SK-N-SH treated with all-trans-retinoic acid at 6 μM for 48 hours (cell line): ENCODE measurements around the gene ACKR3.

ENCODE experiments used
- ATAC-seq: fragments of 200-7000 bp; cut with Tn5 transposase; 3 replicates; pipeline ENCODE4 v1.9.1; 2020; ENCODE audit warnings: mild to moderate bottlenecking, moderate library complexity
- ARNTL ChIP-seq: fragments of 450-650 bp; formaldehyde crosslinking; IDR thresholded peaks from 2 replicates; pipeline ENCODE4 v1.5.0; 2020; ENCODE audit warnings: low read depth, mild to moderate bottlenecking, moderate library complexity, borderline replicate concordance
- CREB5 ChIP-seq: fragments of 250-450 bp; sonication (Bioruptor Pico); IDR thresholded peaks from 2 replicates; pipeline ENCODE4 v1.5.1; 2020; ENCODE audit warnings: low read depth, mild to moderate bottlenecking, moderate library complexity
- CSDC2 ChIP-seq: fragments of 250-450 bp; sonication (Bioruptor Pico); IDR thresholded peaks from 2 replicates; pipeline ENCODE4 v1.5.0; 2020; ENCODE audit warnings: mild to moderate bottlenecking, moderate library complexity
- CSRNP3 ChIP-seq: fragments of 250-450 bp; sonication (Bioruptor Pico); IDR thresholded peaks from 2 replicates; pipeline ENCODE4 v1.5.1; 2021; ENCODE audit warnings: mild to moderate bottlenecking, moderate library complexity
- ESRRG ChIP-seq: fragments of 250-450 bp; sonication (Bioruptor Pico); IDR thresholded peaks from 2 replicates; pipeline ENCODE4 v1.6.1; 2021; ENCODE audit warnings: mild to moderate bottlenecking
- GLIS3 ChIP-seq: fragments of 250-450 bp; sonication (Bioruptor Pico); IDR thresholded peaks from 2 replicates; pipeline ENCODE4 v1.5.0; 2020; ENCODE audit warnings: mild to moderate bottlenecking, moderate library complexity
- OSR1 ChIP-seq: fragments of 250-450 bp; sonication (Bioruptor Pico); IDR thresholded peaks from 2 replicates; pipeline ENCODE4 v1.8.0; 2022; ENCODE audit warnings: moderate library complexity, mild to moderate bottlenecking, inconsistent platforms
- PPARA ChIP-seq: fragments of 250-450 bp; sonication (Bioruptor Pico); IDR thresholded peaks from 2 replicates; pipeline ENCODE4 v1.5.0; 2020; ENCODE audit warnings: mild to moderate bottlenecking, borderline replicate concordance
- RARB ChIP-seq: fragments of 250-450 bp; sonication (Bioruptor Pico); IDR thresholded peaks from 2 replicates; pipeline ENCODE4 v1.8.0; 2021; ENCODE audit warnings: mild to moderate bottlenecking, moderate library complexity
- SNAI2 ChIP-seq: fragments of 250-450 bp; sonication (Bioruptor Pico); IDR thresholded peaks from 2 replicates; pipeline ENCODE4 v1.5.0; 2020; ENCODE audit warnings: mild to moderate bottlenecking, moderate library complexity
- TOX ChIP-seq: fragments of 250-450 bp; sonication (Bioruptor Pico); IDR thresholded peaks from 2 replicates; pipeline ENCODE4 v1.8.0; 2021; ENCODE audit warnings: mild to moderate bottlenecking, moderate library complexity, borderline replicate concordance
- ZC3H10 ChIP-seq: fragments of 250-450 bp; sonication (Bioruptor Pico); IDR thresholded peaks from 2 replicates; pipeline ENCODE4 v1.5.1; 2021; ENCODE audit warnings: mild to moderate bottlenecking, moderate library complexity
- ZFP30 ChIP-seq: fragments of 450-650 bp; formaldehyde crosslinking; IDR thresholded peaks from 2 replicates; pipeline ENCODE4 v1.5.0; 2022; ENCODE audit warnings: mild to moderate bottlenecking, moderate library complexity
- ZNF565 ChIP-seq: fragments of 450-650 bp; formaldehyde crosslinking; conservative IDR thresholded peaks from 2 replicates; pipeline ENCODE4 v1.5.0; 2020; ENCODE audit warnings: low read depth, mild to moderate bottlenecking, moderate library complexity
- ZNF70 ChIP-seq: fragments of 450-650 bp; formaldehyde crosslinking; IDR thresholded peaks from 2 replicates; pipeline ENCODE4 v1.5.0; 2020; ENCODE audit warnings: mild to moderate bottlenecking, moderate library complexity
- ZNF8 ChIP-seq: fragments of 450-650 bp; formaldehyde crosslinking; IDR thresholded peaks from 2 replicates; pipeline ENCODE4 v1.5.0; 2020; ENCODE audit warnings: mild to moderate bottlenecking, moderate library complexity
- TF ChIP-seq, protein P1 (sequence below): fragments of 250-450 bp; sonication (Bioruptor Pico); IDR thresholded peaks from 2 replicates; pipeline ENCODE4 v1.5.0; 2020; ENCODE audit warnings: mild to moderate bottlenecking, moderate library complexity
- TF ChIP-seq, protein P2 (sequence below): fragments of 250-450 bp; sonication (Bioruptor Pico); IDR thresholded peaks from 2 replicates; pipeline ENCODE4 v1.8.0; 2021; ENCODE audit warnings: low read depth, mild to moderate bottlenecking, moderate library complexity, borderline replicate concordance
- TF ChIP-seq, protein P3 (sequence below): fragments of 250-450 bp; sonication (Bioruptor Pico); IDR thresholded peaks from 2 replicates; pipeline ENCODE4 v1.8.0; 2020; ENCODE audit warnings: mild to moderate bottlenecking, moderate library complexity, borderline replicate concordance

The ACKR3 gene

GRCh38 chr2:236631856-236632291 lies 62.2 kb downstream of the ACKR3 start:
- no peak for ATAC-seq
- TF ChIP-seq ZC3H10 (no peak), CSRNP3 (CRISPR knock-in tag) (no peak), ARNTL (CRISPR knock-in tag) (no peak), ZNF565 (CRISPR knock-in tag) (no peak), ZNF70 (CRISPR knock-in tag) (no peak), ZFP30 (CRISPR knock-in tag) (no peak), OSR1 (CRISPR knock-in tag) (no peak), PPARA (no peak), RARB (no peak), ESRRG (no peak), CSDC2 (CRISPR knock-in tag) (no peak), GLIS3 (CRISPR knock-in tag) (no peak), TOX (CRISPR knock-in tag) (no peak), ZNF8 (CRISPR knock-in tag) (no peak), SNAI2 (CRISPR knock-in tag) (no peak), CREB5 (CRISPR knock-in tag) (no peak)
- TF ChIP-seq, protein P1, sequence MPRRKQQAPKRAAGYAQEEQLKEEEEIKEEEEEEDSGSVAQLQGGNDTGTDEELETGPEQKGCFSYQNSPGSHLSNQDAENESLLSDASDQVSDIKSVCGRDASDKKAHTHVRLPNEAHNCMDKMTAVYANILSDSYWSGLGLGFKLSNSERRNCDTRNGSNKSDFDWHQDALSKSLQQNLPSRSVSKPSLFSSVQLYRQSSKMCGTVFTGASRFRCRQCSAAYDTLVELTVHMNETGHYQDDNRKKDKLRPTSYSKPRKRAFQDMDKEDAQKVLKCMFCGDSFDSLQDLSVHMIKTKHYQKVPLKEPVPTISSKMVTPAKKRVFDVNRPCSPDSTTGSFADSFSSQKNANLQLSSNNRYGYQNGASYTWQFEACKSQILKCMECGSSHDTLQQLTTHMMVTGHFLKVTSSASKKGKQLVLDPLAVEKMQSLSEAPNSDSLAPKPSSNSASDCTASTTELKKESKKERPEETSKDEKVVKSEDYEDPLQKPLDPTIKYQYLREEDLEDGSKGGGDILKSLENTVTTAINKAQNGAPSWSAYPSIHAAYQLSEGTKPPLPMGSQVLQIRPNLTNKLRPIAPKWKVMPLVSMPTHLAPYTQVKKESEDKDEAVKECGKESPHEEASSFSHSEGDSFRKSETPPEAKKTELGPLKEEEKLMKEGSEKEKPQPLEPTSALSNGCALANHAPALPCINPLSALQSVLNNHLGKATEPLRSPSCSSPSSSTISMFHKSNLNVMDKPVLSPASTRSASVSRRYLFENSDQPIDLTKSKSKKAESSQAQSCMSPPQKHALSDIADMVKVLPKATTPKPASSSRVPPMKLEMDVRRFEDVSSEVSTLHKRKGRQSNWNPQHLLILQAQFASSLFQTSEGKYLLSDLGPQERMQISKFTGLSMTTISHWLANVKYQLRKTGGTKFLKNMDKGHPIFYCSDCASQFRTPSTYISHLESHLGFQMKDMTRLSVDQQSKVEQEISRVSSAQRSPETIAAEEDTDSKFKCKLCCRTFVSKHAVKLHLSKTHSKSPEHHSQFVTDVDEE (CRISPR knock-in tag): no peak
- TF ChIP-seq, protein P2, sequence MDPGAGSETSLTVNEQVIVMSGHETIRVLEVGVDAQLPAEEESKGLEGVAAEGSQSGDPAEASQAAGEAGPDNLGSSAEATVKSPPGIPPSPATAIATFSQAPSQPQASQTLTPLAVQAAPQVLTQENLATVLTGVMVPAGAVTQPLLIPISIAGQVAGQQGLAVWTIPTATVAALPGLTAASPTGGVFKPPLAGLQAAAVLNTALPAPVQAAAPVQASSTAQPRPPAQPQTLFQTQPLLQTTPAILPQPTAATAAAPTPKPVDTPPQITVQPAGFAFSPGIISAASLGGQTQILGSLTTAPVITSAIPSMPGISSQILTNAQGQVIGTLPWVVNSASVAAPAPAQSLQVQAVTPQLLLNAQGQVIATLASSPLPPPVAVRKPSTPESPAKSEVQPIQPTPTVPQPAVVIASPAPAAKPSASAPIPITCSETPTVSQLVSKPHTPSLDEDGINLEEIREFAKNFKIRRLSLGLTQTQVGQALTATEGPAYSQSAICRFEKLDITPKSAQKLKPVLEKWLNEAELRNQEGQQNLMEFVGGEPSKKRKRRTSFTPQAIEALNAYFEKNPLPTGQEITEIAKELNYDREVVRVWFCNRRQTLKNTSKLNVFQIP (CRISPR knock-in tag): no peak
- TF ChIP-seq, protein P3, sequence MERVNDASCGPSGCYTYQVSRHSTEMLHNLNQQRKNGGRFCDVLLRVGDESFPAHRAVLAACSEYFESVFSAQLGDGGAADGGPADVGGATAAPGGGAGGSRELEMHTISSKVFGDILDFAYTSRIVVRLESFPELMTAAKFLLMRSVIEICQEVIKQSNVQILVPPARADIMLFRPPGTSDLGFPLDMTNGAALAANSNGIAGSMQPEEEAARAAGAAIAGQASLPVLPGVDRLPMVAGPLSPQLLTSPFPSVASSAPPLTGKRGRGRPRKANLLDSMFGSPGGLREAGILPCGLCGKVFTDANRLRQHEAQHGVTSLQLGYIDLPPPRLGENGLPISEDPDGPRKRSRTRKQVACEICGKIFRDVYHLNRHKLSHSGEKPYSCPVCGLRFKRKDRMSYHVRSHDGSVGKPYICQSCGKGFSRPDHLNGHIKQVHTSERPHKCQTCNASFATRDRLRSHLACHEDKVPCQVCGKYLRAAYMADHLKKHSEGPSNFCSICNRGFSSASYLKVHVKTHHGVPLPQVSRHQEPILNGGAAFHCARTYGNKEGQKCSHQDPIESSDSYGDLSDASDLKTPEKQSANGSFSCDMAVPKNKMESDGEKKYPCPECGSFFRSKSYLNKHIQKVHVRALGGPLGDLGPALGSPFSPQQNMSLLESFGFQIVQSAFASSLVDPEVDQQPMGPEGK (CRISPR knock-in tag): no peak
